Caco-2 (cell line): ENCODE results near the gene TMEM217. TPM values are rescaled to one million over a fixed set of nuclear protein-coding genes. Genes with fewer than 3 reads are reported as not detected.
A peak's percentile ranks its signal among the peaks of the same experiment; 100 is the strongest.

Source experiments
- BruUV-seq: library from RNA; stranded (reverse); fragments of 400-500 nt; replicated peaks from 2 replicates; lab custom pipeline; 2021; lab: Mats Ljungman, UMichigan
- CTCF ChIA-PET: fragments of 300-600 bp; sonication (Branson Sonifier 250); formaldehyde crosslinking; loops from one replicate; lab custom pipeline; 2022; ENCODE audit warnings: antibody characterized with exemption; lab: Charles Lee
- POLR2A ChIA-PET: fragments of 300-600 bp; sonication (Branson Sonifier 250); formaldehyde crosslinking; loops from one replicate; lab custom pipeline; 2022; ENCODE audit warnings: antibody characterized with exemption; lab: Charles Lee
- DNase-seq, 2 experiments: peaks; one replicate each; pipeline versions ENCODE4 v3.0.0 to v3.0.0-alpha.2; 2020 to 2022
- H3K27me3 ChIP-seq: replicated peaks from 2 replicates; pipeline ENCODE4 v1.6.0; 2011; ENCODE audit warnings: low read length; ENCODE audit not compliant: control insufficient read depth, insufficient read depth
- H3K36me3 ChIP-seq: 2 replicates; pipeline ENCODE4 v1.5.1; 2011; ENCODE audit warnings: low read length; ENCODE audit not compliant: control insufficient read depth, insufficient read depth
- H3K4me1 ChIP-seq: fragments of 250-450 bp; sonication (Bioruptor Pico); 2 replicates; pipeline ENCODE4 v1.5.1; 2020; ENCODE audit warnings: mild to moderate bottlenecking
- H3K4me3 ChIP-seq: 2 replicates; pipeline ENCODE4 v1.5.1; 2011; ENCODE audit warnings: low read depth, mild to moderate bottlenecking, control low read depth, low read length
- H3K9me3 ChIP-seq: fragments of 250-450 bp; sonication (Bioruptor Pico); 2 replicates; pipeline ENCODE4 v1.5.1; 2020; ENCODE audit warnings: mild to moderate bottlenecking, moderate library complexity
- H3K27ac Mint-ChIP-seq: one replicate; pipeline ENCODE4 v1.8.0; 2022; ENCODE audit warnings: mixed read lengths; ENCODE audit not compliant: unreplicated experiment
- H3K27me3 Mint-ChIP-seq: one replicate; pipeline ENCODE4 v1.8.0; 2022; ENCODE audit warnings: mixed read lengths; ENCODE audit not compliant: insufficient read depth, unreplicated experiment
- H3K36me3 Mint-ChIP-seq: one replicate; pipeline ENCODE4 v1.8.0; 2022; ENCODE audit warnings: mild to moderate bottlenecking, mixed read lengths; ENCODE audit not compliant: insufficient read depth, unreplicated experiment
- H3K4me1 Mint-ChIP-seq: one replicate; pipeline ENCODE4 v1.8.0; 2022; ENCODE audit warnings: low read depth, mixed read lengths; ENCODE audit not compliant: unreplicated experiment
- H3K4me3 Mint-ChIP-seq: one replicate; pipeline ENCODE4 v1.8.0; 2022; ENCODE audit warnings: mild to moderate bottlenecking, moderate library complexity, mixed read lengths; ENCODE audit not compliant: unreplicated experiment
- H3K9me3 Mint-ChIP-seq: one replicate; pipeline ENCODE4 v1.8.0; 2022; ENCODE audit warnings: mixed read lengths; ENCODE audit not compliant: unreplicated experiment
- CTCF ChIP-seq, 2 experiments: fragments of 200-600 bp in 1 of 2; IDR thresholded peaks; 1 replicate in 1 of 2; 2 replicates in 1 of 2; pipeline versions ENCODE4 v1.5.1 to v1.8.0; 2011 to 2022; ENCODE audit warnings: antibody characterized with exemption in 1 of 2, control low read depth in 1 of 2, inconsistent platforms in 1 of 2, low read depth in 1 of 2, low read length in 1 of 2, mild to moderate bottlenecking in 1 of 2, moderate library complexity in 1 of 2; ENCODE audit not compliant: insufficient read depth in 1 of 2, severe bottlenecking in 1 of 2, unreplicated experiment in 1 of 2
- intact Hi-C: fragments of 100-400 bp; cut with micrococcal nuclease; formaldehyde crosslinking; loops from one replicate; pipeline ENCODE4 v1.10.0; 2022; ENCODE audit not compliant: unreplicated experiment
- total RNA-seq: library from RNA; stranded (reverse); gene quantifications from 2 replicates; pipeline ENCODE4 v1.2.3, GENCODE V29; 2022

TMEM217 gene
- total RNA-seq, 1 experiment from 2014 or later, result 1.6 TPM

- Mint-ChIP-seq H3K27ac (peak overlapping the region; percentile 78), H3K9me3 (no peaks in the 10 kb centered on the region), H3K4me3 (peak overlapping the region; percentile 15), H3K4me1 (peaks cover 29% of the 10 kb centered on the region), H3K36me3 (peaks cover 6% of the 10 kb centered on the region), H3K27me3 (no peaks in the 10 kb centered on the region)
- DNase-seq, result peak; percentile 74 to 83
- H3K27me3 ChIP-seq, result no peaks in the 10 kb centered on the region
- TF ChIP-seq CTCF (IDR thresholded peaks at IDR 0.05; ENCODE audit: insufficient read depth in 1 of 2, low read depth in 1 of 2, low read length in 1 of 2, severe bottlenecking in 1 of 2, unreplicated experiment in 1 of 2), result no peak
- H3K9me3 ChIP-seq, result no peaks in the 10 kb centered on the region
- ChIA-PET CTCF (interaction anchor here (1.5 kb wide), 1 partner anchor 186 kb away, joined by 4 read pairs; no protein-coding TSS in a partner anchor), POLR2A (interaction anchor here (0.5 to 1.1 kb wide), 2 partner anchors 23 to 94 kb away, joined by 3 to 5 read pairs; no protein-coding TSS in a partner anchor)
- H3K36me3 ChIP-seq, result no peaks in the 10 kb centered on the region
- BruUV-seq, result no TSS peak
- H3K4me3 ChIP-seq, result no peak overlapping the region
- peaks cover 33% of the 10 kb centered on the region for H3K4me1 ChIP-seq
- intact Hi-C loops, result loop anchor here (10.0 kb wide), 1 partner anchor 289 kb away; no protein-coding TSS in a partner anchor
Observed at GRCh38 chr6:37204014-37204751, 53.8 kb downstream of the TMEM217 start.

- Mint-ChIP-seq H3K4me1 (peaks cover 24% of the 10 kb centered on the region), H3K36me3 (peaks cover 6% of the 10 kb centered on the region), H3K27ac (peak overlapping the region; percentile 78), H3K27me3 (no peaks in the 10 kb centered on the region), H3K4me3 (no peak overlapping the region), H3K9me3 (no peaks in the 10 kb centered on the region)
- DNase-seq, result no peak
- H3K27me3 ChIP-seq, result no peaks in the 10 kb centered on the region
- peaks cover 33% of the 10 kb centered on the region for H3K4me1 ChIP-seq
- no TSS peak for BruUV-seq
- TF ChIP-seq CTCF (IDR thresholded peaks at IDR 0.05; ENCODE audit: insufficient read depth in 1 of 2, low read depth in 1 of 2, low read length in 1 of 2, severe bottlenecking in 1 of 2, unreplicated experiment in 1 of 2), result no peak
- H3K36me3 ChIP-seq, result no peaks in the 10 kb centered on the region
- intact Hi-C loops, result loop anchor here (10.0 kb wide), 1 partner anchor 288 kb away; no protein-coding TSS in a partner anchor
- CTCF ChIA-PET, result interaction anchor here (0.7 kb wide), 1 partner anchor 182 kb away, joined by 4 read pairs; no protein-coding TSS in a partner anchor
- no peak overlapping the region for H3K4me3 ChIP-seq
- H3K9me3 ChIP-seq, result no peaks in the 10 kb centered on the region
- POLR2A ChIA-PET, result no interaction called here
Observed at GRCh38 chr6:37202788-37203491, 55.0 kb downstream of the TMEM217 start.

- H3K9me3 ChIP-seq, result no peaks in the 10 kb centered on the region
- no TSS peak for BruUV-seq
- CTCF ChIA-PET, result interaction anchor here (1.0 kb wide), 1 partner anchor 9 kb away, joined by 7 read pairs; no protein-coding TSS in a partner anchor
- peaks cover 33% of the 10 kb centered on the region for H3K4me1 ChIP-seq
- no peak overlapping the region for H3K4me3 Mint-ChIP-seq
- DNase-seq, result no peak
- intact Hi-C loops, result loop anchor here (10.0 kb wide), 1 partner anchor 287 kb away; no protein-coding TSS in a partner anchor
- POLR2A ChIA-PET, result no interaction called here
- H3K27me3 Mint-ChIP-seq, result no peaks in the 10 kb centered on the region
- no peak overlapping the region for H3K4me3 ChIP-seq
- no peak overlapping the region for H3K27ac Mint-ChIP-seq
- TF ChIP-seq CTCF (IDR thresholded peaks at IDR 0.05; ENCODE audit: insufficient read depth in 1 of 2, low read depth in 1 of 2, low read length in 1 of 2, severe bottlenecking in 1 of 2, unreplicated experiment in 1 of 2), result no peak
- H3K36me3 Mint-ChIP-seq, result peaks cover 6% of the 10 kb centered on the region
- H3K27me3 ChIP-seq, result no peaks in the 10 kb centered on the region
- H3K9me3 Mint-ChIP-seq, result no peaks in the 10 kb centered on the region
- no peaks in the 10 kb centered on the region for H3K36me3 ChIP-seq
- peaks cover 23% of the 10 kb centered on the region for H3K4me1 Mint-ChIP-seq
Observed at GRCh38 chr6:37201726-37202125, 56.2 kb downstream of the TMEM217 start.
